Measurements from ENCODE around the gene NMT1.

DNA sequence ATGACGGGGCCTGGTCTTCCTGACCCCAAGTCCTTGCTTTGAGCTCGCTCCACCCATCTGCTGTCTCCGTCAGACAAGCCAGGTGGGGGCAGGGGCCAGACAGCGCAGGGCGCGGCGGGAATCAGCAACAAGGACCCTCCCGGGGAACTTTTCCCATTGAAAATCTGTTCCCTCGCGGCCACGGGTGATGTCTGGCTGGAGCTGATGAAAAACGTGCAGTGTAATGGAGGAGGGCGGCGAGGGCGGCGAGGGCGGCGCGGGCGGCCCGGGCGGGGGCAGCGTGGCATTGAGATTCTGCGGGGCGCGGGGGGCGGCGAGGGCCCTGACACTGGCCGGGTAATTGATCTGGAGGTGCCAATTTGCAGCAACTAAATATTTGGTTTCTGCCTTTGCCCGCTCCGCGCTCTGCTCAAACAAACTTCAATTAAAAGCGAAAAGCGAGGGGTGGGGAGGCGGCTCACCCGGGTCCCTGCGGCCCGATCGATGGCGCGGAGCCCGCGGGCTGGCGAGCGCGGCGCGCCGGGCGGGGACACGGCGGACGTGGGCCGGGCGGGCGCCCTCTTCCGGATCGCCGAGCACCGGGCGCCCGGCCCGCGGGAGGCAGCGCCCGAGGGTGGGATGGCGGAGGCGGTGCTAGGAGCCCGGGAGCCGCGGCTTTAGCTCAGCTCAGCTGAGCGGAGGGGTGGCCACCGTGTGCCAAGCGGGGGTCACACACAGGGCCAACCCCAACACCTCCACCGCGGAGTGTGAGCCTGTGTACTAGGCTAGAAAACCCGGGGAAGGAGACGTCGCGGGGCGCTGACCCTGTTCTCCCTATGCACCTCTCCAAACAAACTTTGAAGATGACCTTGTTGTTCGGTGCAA lies 42.0 kb upstream of the NMT1 start:
- TF ChIP-seq, protein P1, sequence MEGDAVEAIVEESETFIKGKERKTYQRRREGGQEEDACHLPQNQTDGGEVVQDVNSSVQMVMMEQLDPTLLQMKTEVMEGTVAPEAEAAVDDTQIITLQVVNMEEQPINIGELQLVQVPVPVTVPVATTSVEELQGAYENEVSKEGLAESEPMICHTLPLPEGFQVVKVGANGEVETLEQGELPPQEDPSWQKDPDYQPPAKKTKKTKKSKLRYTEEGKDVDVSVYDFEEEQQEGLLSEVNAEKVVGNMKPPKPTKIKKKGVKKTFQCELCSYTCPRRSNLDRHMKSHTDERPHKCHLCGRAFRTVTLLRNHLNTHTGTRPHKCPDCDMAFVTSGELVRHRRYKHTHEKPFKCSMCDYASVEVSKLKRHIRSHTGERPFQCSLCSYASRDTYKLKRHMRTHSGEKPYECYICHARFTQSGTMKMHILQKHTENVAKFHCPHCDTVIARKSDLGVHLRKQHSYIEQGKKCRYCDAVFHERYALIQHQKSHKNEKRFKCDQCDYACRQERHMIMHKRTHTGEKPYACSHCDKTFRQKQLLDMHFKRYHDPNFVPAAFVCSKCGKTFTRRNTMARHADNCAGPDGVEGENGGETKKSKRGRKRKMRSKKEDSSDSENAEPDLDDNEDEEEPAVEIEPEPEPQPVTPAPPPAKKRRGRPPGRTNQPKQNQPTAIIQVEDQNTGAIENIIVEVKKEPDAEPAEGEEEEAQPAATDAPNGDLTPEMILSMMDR (IDR thresholded peaks at IDR 0.05) = peak in 4 of 5 experiments; percentile 19 to 48 (median 40)
- TF ChIP-seq POLR2AphosphoS5 (IDR thresholded peaks at IDR 0.05) = no peak
